Stimulated activated CD4-positive, alpha-beta T cell treated with anti-CD3 and anti-CD28 coated beads, Interleukin-1b, Interleukin-23, amount 100 ng/mL, for 24 hours (primary cell): ENCODE measurements around the gene PRELID1.
"Not testable (repeated sequence)": the region's sequence is repeated elsewhere in the genome, so short reads cannot be mapped to it uniquely, and the experiment has no call there.

Source experiments
- DNase-seq, 4 experiments: peaks; one replicate each; pipeline ENCODE4 v3.0.0-alpha.2; 2020; ENCODE audit warnings: low read depth in 4 of 4, low spot score in 1 of 4

PRELID1 gene

DNA sequence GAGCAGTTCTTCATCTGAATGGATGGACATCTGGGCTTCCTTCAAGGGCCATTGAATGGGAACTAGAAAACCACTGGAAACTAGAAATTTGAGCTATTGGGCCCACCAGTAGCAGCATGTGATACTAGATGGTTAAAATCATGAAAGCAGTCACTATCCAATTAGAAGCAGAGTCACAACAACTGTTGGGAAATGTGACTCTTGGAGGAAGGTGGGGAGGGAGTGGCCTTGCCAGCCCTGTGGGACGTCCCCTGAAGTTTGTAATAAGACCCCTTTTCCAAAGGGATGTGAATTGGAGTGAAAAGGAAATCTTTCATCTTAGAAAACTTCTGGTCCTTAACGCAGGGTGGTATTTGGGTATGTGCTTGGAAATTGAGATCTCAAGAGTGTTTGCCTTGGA is 5.7 kb upstream of the PRELID1 start:
- no peak for DNase-seq

GRCh38 chr5:177299697-177300096 is 3.9 kb upstream of the PRELID1 start:
- no peak for DNase-seq

- DNase-seq = no peak
Observed at GRCh38 chr5:177300236-177300880, 3.2 kb upstream of the PRELID1 start.

DNA sequence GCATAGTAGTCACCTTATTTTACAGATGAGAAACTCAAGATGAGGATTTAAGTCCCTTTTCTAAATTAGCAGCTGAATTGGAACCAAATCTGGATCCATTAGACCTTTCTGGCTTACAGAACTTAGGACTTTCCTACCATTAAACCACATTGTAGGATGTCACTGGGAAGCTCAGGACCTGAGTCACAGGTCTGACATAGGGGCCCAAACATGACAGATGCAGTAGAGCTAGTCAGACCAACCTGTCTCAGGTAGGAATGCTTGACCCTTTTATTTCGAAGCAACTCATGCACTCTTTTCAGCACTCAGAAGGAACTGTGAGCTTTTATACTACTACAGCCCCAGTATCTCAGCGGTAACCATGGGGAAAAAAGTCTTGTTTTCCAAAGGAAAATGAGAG is 2.6 kb upstream of the PRELID1 start:
- DNase-seq = no peak

- DNase-seq = no peak
Observed at GRCh38 chr5:177301503-177302165, 2.0 kb upstream of the PRELID1 start.

GRCh38 chr5:177302354-177303110 is 1.1 kb upstream of the PRELID1 start:
- DNase-seq = no peak

DNA sequence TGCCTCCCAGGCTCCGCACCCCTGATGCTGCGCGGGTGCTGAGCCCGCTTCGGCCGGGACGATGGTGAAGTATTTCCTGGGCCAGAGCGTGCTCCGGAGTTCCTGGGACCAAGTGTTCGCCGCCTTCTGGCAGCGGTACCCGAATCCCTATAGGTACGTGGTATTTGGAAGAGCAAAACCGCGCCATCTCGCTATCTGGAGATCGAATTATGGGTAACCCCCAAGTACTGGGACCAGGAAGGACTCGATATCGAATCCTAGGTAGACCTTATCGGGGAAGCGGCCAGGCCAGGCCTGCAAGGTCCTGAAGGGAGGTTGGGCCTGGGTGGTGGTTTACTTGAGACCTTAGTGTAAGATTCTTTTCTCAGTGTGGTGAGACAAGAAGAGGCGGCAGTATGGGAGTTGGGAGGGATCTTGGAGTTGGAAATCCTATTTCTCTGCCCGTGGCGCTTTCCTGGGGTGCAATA is 359 bp downstream of the PRELID1 start:
- DNase-seq = no peak

- DNase-seq = no peak
Observed at GRCh38 chr5:177304392-177305119, 957 bp downstream of the PRELID1 start.

DNA sequence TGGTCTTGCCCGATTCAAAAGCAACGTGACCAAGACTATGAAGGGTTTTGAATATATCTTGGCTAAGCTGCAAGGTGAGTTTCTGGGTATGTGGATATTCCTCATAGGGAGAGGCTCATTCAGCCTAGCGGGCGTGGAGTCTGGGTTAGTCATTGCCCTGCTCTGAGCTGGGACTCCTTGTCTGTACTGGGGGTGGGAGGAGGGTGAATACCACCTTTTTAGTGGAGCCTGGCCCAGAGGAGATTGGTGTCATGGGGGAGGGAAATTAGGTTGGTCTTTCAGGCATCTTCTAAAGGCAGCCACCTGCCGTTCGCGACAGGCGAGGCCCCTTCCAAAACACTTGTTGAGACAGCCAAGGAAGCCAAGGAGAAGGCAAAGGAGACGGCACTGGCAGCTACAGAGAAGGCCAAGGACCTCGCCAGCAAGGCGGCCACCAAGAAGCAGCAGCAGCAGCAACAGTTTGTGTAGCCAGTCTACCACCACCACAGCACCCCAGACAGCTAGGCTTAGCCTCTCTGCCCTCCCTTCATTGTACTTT is 2.6 kb downstream of the PRELID1 start:
- not testable (repeated sequence) for DNase-seq

DNA sequence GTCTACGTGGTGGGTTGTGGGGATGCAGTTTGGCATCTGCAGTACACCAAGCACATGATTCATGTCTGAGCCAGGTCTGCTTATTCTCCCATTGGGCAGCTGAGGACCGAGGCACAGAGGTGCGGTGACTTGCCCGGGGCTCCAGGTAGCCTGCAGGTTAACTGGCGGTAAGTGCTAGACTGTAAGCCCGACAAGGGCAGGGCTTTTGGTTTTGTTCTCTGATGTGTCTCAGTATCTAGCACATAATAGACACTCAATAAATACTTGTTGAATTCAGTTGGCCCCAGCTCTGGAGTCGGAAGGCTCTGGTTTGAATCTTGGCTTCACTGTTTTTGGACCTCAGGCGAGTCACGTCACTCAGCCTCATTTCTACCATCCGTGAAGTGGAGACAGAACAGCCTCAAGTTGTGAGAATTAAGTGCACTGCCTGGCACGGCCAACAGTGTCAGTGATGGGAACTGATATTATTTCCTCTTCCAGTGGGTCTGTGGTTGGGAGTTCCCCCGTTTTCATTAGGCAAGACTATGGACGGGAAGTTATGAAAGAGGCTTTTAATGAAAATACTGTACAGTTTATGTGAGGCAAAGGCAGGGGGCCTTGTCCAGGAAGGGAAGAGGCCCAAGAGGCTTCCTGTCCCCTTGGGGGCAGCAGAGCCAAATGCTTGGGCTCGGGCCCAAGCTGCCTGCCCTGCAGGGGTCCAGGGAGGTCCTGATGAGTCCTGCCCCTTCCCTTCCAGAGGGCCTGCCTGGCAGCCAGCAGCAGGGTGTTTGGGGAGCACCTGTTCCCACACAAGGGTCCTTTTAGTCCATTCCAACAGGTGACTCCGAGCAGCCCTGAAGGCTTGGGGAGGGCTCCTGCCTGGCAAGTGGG is 3.3 kb downstream of the PRELID1 start:
- DNase-seq = no peak

DNA sequence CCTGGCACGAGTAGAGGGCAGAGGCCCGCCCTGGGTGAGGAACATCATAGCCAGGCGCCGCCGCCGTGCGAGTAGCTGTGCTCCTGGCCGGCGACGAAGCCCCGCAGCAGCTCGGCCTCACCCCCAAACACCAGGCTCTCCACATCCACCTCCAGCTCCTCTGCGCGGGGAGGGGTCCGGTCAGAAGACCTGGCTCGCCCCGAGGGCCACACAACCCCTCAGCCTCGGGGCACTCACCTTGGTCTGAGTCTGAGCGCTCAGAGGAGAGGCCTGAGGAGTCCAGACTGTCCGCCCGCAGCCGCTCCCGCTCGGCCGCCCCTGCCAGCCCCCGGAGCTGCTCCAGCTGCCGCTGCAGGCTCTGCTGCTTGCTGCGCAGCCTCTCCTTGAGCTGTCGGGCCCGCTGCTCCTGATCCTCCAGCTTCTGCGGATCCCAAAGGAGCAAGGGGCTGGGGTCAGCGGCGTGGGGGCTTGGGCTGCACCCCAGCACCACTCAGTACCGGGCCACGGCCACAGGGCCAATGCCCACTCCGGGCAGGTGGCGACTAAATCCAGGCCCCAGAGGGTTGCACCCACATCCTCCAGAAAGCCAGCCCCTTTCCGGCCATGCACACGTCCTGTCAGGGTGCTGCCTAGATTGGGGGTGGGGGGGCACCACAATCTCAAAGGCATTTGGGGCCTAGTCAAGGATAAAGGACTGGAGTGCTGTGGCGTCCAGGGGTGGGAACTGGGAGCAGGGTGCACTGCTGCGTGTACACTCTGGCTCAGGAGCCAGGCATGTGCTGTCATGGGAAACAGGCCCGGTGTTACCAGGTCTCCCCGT is 4.2 kb downstream of the PRELID1 start:
- no peak for DNase-seq

DNA sequence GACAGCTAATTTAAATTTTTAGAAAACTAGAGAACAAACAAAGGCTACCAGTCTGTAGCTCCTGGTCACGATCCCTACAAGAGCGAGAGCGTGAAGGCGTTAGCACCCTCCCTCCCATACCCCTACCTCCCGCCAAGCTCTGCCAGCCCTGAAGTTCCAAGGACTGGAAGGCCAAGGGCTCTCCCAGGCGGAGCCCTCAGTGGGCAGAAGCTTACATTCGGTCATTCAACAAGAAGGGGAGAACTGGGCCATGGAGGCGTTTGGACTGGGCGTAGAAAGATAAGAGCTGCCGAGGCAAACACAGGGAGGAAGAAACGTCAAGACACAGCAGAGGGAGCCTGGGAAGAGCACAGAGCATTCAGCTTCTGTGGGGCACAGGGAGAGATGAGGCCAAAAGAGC is 5.1 kb downstream of the PRELID1 start:
- no peak for DNase-seq

GRCh38 chr5:177309351-177310191 is 6.0 kb downstream of the PRELID1 start:
- DNase-seq = peak; percentile 47 to 66 (median 54)

GRCh38 chr5:177310332-177310731 is 6.7 kb downstream of the PRELID1 start:
- DNase-seq = no peak

DNA sequence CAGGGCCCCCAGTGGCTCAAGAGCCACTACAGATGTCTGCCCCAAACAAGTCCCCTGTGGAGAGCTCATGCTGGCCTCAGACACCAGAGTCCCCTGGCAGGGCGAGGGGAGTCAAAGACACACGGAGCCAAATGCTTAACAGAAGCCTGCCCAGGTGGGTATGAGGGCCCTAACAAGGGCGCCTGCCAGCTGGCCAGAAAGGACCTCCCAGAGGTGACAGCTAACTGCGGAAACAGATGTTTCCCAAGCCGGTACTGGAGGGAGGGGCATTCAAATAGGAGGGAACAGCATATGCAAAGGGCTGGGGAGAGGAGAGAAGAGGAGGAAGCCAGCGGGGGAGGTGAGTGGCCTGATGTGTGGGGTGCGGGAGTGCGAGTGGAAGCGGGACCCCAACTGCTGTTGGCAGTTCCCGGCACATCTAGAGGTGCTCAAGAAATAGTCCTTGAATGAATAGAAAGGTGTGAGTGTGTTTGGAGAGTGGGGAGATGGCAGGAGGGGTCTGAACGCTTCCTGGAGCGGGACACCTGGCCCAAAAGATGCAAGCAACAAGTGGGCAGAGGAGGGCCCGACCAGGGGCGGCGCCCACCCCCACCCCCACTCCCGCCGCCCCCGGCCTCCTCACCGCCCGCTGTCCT is 7.3 kb downstream of the PRELID1 start:
- DNase-seq = no peak

- no peak for DNase-seq
Observed at GRCh38 chr5:177311392-177311722, 7.8 kb downstream of the PRELID1 start.

- DNase-seq = peak; percentile 87 to 99 (median 94)
Observed at GRCh38 chr5:177311723-177312648, 8.4 kb downstream of the PRELID1 start, which contains the start of gene MXD3. TSS of gene MXD3 (minus strand) at chr5:177311898. CDS start at chr5:177311830, 68 bp downstream.
